ENCODE data around the gene IL17F.

IL17F gene

GRCh38 chr6:52187098-52187497 is 57.2 kb downstream of the IL17F start:
- no peak for DNase-seq

Measured in stimulated activated CD4-positive, alpha-beta T cell treated with anti-CD3 and anti-CD28 coated beads, Interleukin-15, amount 100 ng/mL, for 24 hours (primary cell).